CD14-positive monocyte (primary cell): Measurements from ENCODE around the gene CROCC. TPM values are rescaled to one million over a fixed set of nuclear protein-coding genes. Genes with fewer than 3 reads are reported as not detected.

Experiments used
- DNase-seq, 3 donors: peaks; one replicate each; pipeline ENCODE4 v3.0.0-alpha.2; 2011 to 2022
- H2AFZ ChIP-seq: 2 replicates; pipeline ENCODE4 v1.6.0; 2012; ENCODE audit warnings: mild to moderate bottlenecking, low read depth, low read length, inconsistent platforms; ENCODE audit not compliant: insufficient read depth, poor library complexity, severe bottlenecking
- H3K27ac ChIP-seq, 2 donors: 1 replicate in 1 of 2; 2 replicates in 1 of 2; pipeline ENCODE4 v1.5.1; 2012 to 2013; ENCODE audit warnings: low read length in 2 of 2, control low read depth in 1 of 2, inconsistent platforms in 1 of 2, low read depth in 1 of 2, mild to moderate bottlenecking in 1 of 2
- H3K27me3 ChIP-seq, 2 donors: one replicate each; pipeline versions ENCODE4 v1.6.0 to v1.6.1; 2011 to 2013; ENCODE audit warnings: low read length in 2 of 2; ENCODE audit not compliant: control insufficient read depth in 2 of 2, insufficient read depth in 2 of 2
- H3K36me3 ChIP-seq, 2 donors: replicated peaks in 1 of 2; 1 replicate in 1 of 2; 2 replicates in 1 of 2; pipeline versions ENCODE4 v1.5.1 to v1.6.1; 2012 to 2013; ENCODE audit warnings: low read length in 2 of 2, control low read depth in 1 of 2, inconsistent platforms in 1 of 2, mild to moderate bottlenecking in 1 of 2; ENCODE audit not compliant: insufficient read depth in 2 of 2, control insufficient read depth in 1 of 2
- H3K4me1 ChIP-seq, 2 donors: 1 replicate in 1 of 2; 2 replicates in 1 of 2; pipeline versions ENCODE4 v1.5.1 to v1.6.1; 2012 to 2013; ENCODE audit warnings: low read length in 2 of 2, control low read depth in 1 of 2, inconsistent platforms in 1 of 2, mild to moderate bottlenecking in 1 of 2, moderate library complexity in 1 of 2; ENCODE audit not compliant: insufficient read depth in 2 of 2, control insufficient read depth in 1 of 2
- H3K4me2 ChIP-seq: replicated peaks from 2 replicates; pipeline ENCODE3; 2012; ENCODE audit warnings: low read length, moderate library complexity, mild to moderate bottlenecking; ENCODE audit not compliant: poor library complexity, severe bottlenecking; ENCODE audit errors: extremely low read depth
- H3K4me3 ChIP-seq, 3 experiments: fragments of 200-600 bp in 1 of 3; sonication (generic) in 1 of 3; replicated peaks in 1 of 3; 1 replicate in 2 of 3; 2 replicates in 1 of 3; pipeline ENCODE4 v1.5.1; 2011 to 2013; ENCODE audit warnings: low read length in 3 of 3, mild to moderate bottlenecking in 3 of 3, control low read depth in 2 of 3, low read depth in 2 of 3, inconsistent platforms in 1 of 3, moderate library complexity in 1 of 3
- H3K79me2 ChIP-seq: 2 replicates; pipeline ENCODE4 v1.6.0; 2012; ENCODE audit warnings: mild to moderate bottlenecking, control low read depth, inconsistent platforms, low read length, moderate library complexity; ENCODE audit not compliant: insufficient read depth
- H3K9ac ChIP-seq: 2 replicates; pipeline ENCODE4 v1.6.0; 2017; ENCODE audit warnings: low read length, mild to moderate bottlenecking; ENCODE audit not compliant: insufficient read depth, poor library complexity, severe bottlenecking
- H3K9me3 ChIP-seq, 2 donors: replicated peaks in 1 of 2; 1 replicate in 1 of 2; 2 replicates in 1 of 2; pipeline versions ENCODE4 v1.5.1 to v1.6.1; 2012 to 2013; ENCODE audit warnings: low read length in 2 of 2, control low read depth in 1 of 2; ENCODE audit not compliant: control insufficient read depth in 1 of 2, insufficient read depth in 1 of 2
- H4K20me1 ChIP-seq: 2 replicates; pipeline ENCODE4 v1.6.0; 2012; ENCODE audit warnings: mild to moderate bottlenecking, low read length, control low read depth, moderate library complexity; ENCODE audit not compliant: insufficient read depth
- H3K27ac Mint-ChIP-seq, 7 donors: one replicate each; pipeline ENCODE4 v1.8.0; 2020; ENCODE audit warnings: mild to moderate bottlenecking in 7 of 7, mixed read lengths in 7 of 7, moderate library complexity in 6 of 7, inconsistent platforms in 2 of 7
- H3K27me3 Mint-ChIP-seq, 3 donors: one replicate each; pipeline ENCODE4 v1.8.0; 2021 to 2022; ENCODE audit warnings: low read depth in 3 of 3, mild to moderate bottlenecking in 3 of 3, mixed read lengths in 3 of 3, moderate library complexity in 3 of 3, inconsistent platforms in 1 of 3
- H3K36me3 Mint-ChIP-seq, 2 donors: one replicate each; pipeline ENCODE4 v1.8.0; 2020; ENCODE audit warnings: mixed read lengths in 2 of 2, inconsistent platforms in 1 of 2, mild to moderate bottlenecking in 1 of 2
- H3K4me1 Mint-ChIP-seq: one replicate; pipeline ENCODE4 v1.8.0; 2020; ENCODE audit warnings: mild to moderate bottlenecking, mixed read lengths
- H3K4me3 Mint-ChIP-seq, 2 donors: one replicate each; pipeline ENCODE4 v1.8.0; 2020; ENCODE audit warnings: mild to moderate bottlenecking in 2 of 2, mixed read lengths in 2 of 2, moderate library complexity in 1 of 2
- H3K9me3 Mint-ChIP-seq, 7 donors: one replicate each; pipeline ENCODE4 v1.8.0; 2020 to 2022; ENCODE audit warnings: mixed read lengths in 7 of 7, mild to moderate bottlenecking in 6 of 7, moderate library complexity in 6 of 7, inconsistent platforms in 2 of 7
- CTCF ChIP-seq: fragments of 200-600 bp; IDR thresholded peaks from one replicate; pipeline ENCODE4 v1.8.0; 2022; ENCODE audit warnings: antibody characterized with exemption, mild to moderate bottlenecking
- WGBS: methylation state at CpG from one replicate; pipeline ENCODE4 v1.1.5; 2013; ENCODE audit warnings: missing lambda C conversion rate; ENCODE audit not compliant: insufficient coverage; 5-methylcytosine and 5-hydroxymethylcytosine counted together
- intact Hi-C, 2 donors: fragments of 100-400 bp; cut with micrococcal nuclease; formaldehyde crosslinking; loops; one replicate each; pipeline versions ENCODE4 v1.15.0 to v1.15.1; 2023
- polyA plus RNA-seq, 3 donors: library from polyadenylated mRNA; depleted of rRNA in 1 of 3; unstranded in 2 of 3; stranded (reverse) in 1 of 3; fragments of 300-500 nt in 2 of 3; fragments of >200 nt in 1 of 3; fragmentation: Illumina TruSeq in 2 of 3; gene quantifications; 1 replicate in 2 of 3; 2 replicates in 1 of 3; pipeline ENCODE4 v1.2.3, GENCODE V29; 2012 to 2021

Gene CROCC
- polyA plus RNA-seq, 3 donors = 0.21 to 46.1 (median 0.69) TPM

DNA sequence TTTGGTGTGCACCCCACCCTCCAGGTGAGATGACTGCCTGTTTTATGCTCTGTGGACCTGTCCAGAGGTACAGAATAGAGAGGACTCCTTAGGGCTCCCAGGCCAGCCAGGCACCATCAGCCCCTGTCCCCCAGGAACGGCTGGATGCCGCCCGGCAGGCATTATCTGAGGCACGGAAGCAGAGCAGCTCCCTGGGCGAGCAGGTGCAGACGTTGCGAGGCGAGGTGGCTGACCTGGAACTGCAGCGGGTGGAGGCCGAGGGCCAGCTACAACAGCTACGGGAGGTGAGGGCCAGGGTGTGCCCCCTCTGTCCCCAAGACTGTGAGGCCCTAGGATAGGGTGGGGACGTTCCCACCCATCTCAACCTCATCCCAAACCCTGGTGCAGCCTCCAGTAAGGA, 47.9 kb downstream of the CROCC start:
- Histone ChIP-seq H3K4me3 (no peak overlapping the region), H3K36me3 (peaks cover 4% of the 10 kb centered on the region in 2 donors), H3K9me3 (no peaks in the 10 kb centered on the region), H3K9ac (no peak overlapping the region), H3K4me2 (no peak overlapping the region), H3K27ac (no peak overlapping the region), H2AFZ (no peak overlapping the region), H4K20me1 (no peaks in the 10 kb centered on the region), H3K79me2 (no peaks in the 10 kb centered on the region), H3K4me1 (no peaks in the 10 kb centered on the region), H3K27me3 (no peaks in the 10 kb centered on the region)
- peaks cover 0 to 2% (median 1%) of the 10 kb centered on the region in 3 donors for H3K27me3 Mint-ChIP-seq
- no peak for DNase-seq
- TF ChIP-seq CTCF = no peak
- H3K4me3 Mint-ChIP-seq = no peak overlapping the region
- intact Hi-C loops = no loop called here
- H3K4me1 Mint-ChIP-seq = no peaks in the 10 kb centered on the region
- H3K9me3 Mint-ChIP-seq = no peaks in the 10 kb centered on the region
- H3K27ac Mint-ChIP-seq = no peak overlapping the region
- peaks cover 15 to 17% of the 10 kb centered on the region in 2 donors for H3K36me3 Mint-ChIP-seq
- WGBS = 96% methylated on average over 8 of the region's 12 CpGs

DNA sequence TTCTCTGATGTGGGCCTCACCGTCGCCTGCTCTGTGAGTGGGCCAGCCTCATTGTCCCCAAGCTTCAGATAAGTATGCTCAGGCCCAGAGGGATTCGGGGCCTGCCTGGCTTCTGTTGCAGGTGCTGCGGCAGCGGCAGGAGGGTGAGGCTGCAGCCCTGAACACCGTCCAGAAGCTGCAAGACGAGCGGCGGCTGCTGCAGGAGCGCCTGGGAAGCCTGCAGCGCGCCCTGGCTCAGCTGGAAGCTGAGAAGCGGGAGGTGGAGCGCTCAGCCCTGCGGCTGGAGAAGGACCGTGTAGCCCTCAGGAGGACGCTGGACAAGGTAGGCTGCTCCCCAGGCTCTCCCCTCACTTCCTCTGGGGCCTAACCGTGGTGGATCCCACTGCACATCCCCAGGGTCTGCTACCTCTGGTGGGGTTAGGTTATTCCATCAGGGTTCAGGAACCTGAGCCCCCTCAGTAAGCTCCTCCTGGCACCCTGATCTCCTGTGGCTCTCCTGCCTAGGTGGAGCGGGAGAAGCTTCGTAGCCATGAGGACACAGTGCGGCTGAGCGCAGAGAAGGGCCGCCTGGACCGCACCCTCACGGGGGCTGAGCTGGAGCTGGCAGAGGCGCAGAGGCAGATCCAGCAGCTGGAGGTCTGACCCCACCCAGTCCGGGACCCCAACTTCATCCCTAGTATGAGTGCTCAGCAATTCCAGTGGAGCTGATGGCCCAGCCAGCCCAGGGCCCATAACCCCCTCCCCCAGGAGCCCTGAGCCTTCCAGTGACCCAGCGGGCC, 48.6 kb downstream of the CROCC start:
- Mint-ChIP-seq H3K27ac (no peak overlapping the region), H3K36me3 (peaks cover 13 to 17% of the 10 kb centered on the region in 2 donors), H3K9me3 (no peaks in the 10 kb centered on the region), H3K4me1 (no peaks in the 10 kb centered on the region), H3K4me3 (no peak overlapping the region), H3K27me3 (peaks cover 0 to 2% (median 1%) of the 10 kb centered on the region in 3 donors)
- WGBS = 99% methylated on average over 23 of the region's 28 CpGs
- Histone ChIP-seq H3K9me3 (no peaks in the 10 kb centered on the region), H3K36me3 (peaks cover 4% of the 10 kb centered on the region in 2 donors), H3K27me3 (no peaks in the 10 kb centered on the region), H4K20me1 (no peaks in the 10 kb centered on the region), H3K4me1 (no peaks in the 10 kb centered on the region), H3K27ac (no peak overlapping the region), H3K4me3 (no peak overlapping the region), H3K79me2 (no peaks in the 10 kb centered on the region), H3K4me2 (no peak overlapping the region), H3K9ac (no peak overlapping the region), H2AFZ (no peak overlapping the region)
- intact Hi-C loops = no loop called here
- TF ChIP-seq CTCF = no peak
- DNase-seq = no peak
